ENCODE results near the gene MGAT5.

The MGAT5 gene

GRCh38 chr2:134337631-134338030 lies 83.8 kb downstream of the MGAT5 start:
- no peak for DNase-seq

- DNase-seq: no peak
These were observed 84.3 kb downstream of the MGAT5 start for GRCh38 chr2:134338208-134338607.

DNA sequence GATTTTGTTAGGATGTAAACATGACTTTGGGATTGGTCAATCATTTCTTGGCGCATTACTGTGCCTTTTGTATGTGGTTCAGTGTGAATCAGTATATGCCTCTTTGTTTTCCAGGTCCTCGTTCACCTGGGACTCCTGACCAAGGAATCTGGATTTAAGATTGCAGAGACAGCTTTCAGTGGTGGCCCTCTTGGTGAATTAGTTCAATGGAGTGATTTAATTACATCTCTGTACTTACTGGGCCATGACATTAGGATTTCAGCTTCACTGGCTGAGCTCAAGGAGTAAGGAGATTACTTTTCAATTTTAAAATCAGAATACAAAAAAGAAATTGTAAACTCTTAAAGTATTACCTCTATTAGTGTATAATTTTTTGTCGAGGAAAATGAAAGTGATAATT lies 87.6 kb downstream of the MGAT5 start:
- DNase-seq: peak in 1 of 2 experiments; percentile 6

GRCh38 chr2:134344954-134345697 lies 91.3 kb downstream of the MGAT5 start:
- no peak for DNase-seq

- no peak for DNase-seq
These were observed 92.3 kb downstream of the MGAT5 start for GRCh38 chr2:134346141-134346540.

DNA sequence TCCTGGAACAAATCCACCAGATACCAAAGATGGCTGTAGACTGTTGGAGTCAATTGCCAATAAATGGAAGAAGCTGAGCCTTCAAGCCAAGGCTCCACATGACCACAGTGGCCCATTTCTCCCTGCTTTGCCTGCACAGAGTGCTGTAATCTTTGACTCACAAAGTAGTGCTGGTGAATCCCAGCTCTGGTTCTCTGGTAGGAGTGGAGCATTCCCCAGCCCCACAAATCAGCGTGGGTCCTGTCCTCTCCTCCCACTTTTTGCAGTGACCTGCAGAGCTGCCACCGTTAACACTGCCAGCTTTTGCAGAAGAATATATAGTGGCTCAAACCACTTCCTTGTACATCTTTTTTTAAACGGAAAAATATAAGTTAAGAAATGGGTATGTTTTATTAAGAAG lies 93.9 kb downstream of the MGAT5 start:
- no peak for DNase-seq

DNA sequence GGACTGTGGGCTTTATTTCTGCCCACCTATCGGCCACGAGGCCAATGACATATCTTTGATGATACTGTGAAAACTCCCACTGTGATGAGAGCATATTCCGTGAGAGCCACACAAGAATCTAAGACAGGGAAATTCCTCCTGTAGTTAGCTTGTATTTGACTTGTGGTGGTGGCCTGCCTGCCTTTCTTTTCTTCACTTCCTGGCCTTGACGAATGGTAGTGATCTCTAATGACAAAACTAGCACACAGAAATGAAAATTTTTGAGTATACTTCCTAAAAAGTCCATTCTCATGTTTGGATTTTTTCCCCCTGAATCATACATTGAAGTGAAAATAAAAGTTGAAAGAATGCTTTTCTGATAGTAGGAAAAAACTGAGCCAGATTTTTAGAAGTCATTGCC lies 94.4 kb downstream of the MGAT5 start:
- DNase-seq: no peak

- no peak for DNase-seq
These were observed 94.9 kb downstream of the MGAT5 start for GRCh38 chr2:134348760-134349159.

DNA sequence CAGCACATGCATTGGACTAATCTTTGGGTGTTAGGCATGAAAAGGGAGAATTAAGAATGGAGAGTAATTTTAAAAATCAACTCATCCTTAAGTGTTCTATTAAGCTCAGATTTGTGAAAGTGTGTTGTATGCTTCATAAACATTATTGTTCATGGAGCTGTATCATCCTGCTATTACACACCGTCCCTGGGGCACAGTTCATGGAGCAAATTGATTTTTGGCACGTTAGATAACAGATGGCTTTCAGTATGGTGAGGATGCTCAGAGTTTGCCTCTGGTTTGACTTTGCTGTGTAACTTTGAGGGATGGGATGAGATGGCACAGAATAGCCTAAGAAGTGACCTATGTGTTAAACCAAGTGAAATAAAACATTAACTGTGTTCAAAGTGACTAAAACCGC lies 97.1 kb downstream of the MGAT5 start:
- DNase-seq: no peak

- DNase-seq: no peak
These were observed 98.0 kb downstream of the MGAT5 start for GRCh38 chr2:134351899-134352298.

GRCh38 chr2:134352844-134353243 lies 99.0 kb downstream of the MGAT5 start:
- no peak for DNase-seq

- no peak for DNase-seq
These were observed 100.7 kb downstream of the MGAT5 start for GRCh38 chr2:134354611-134355010.

- DNase-seq: no peak
These were observed 103.9 kb downstream of the MGAT5 start for GRCh38 chr2:134357814-134358213.

- peak; percentile 77 to 94 for DNase-seq
These were observed 105.7 kb downstream of the MGAT5 start for GRCh38 chr2:134359367-134360081.

GRCh38 chr2:134360745-134361487 lies 107.0 kb downstream of the MGAT5 start:
- peak in 1 of 2 experiments; percentile 66 for DNase-seq

DNA sequence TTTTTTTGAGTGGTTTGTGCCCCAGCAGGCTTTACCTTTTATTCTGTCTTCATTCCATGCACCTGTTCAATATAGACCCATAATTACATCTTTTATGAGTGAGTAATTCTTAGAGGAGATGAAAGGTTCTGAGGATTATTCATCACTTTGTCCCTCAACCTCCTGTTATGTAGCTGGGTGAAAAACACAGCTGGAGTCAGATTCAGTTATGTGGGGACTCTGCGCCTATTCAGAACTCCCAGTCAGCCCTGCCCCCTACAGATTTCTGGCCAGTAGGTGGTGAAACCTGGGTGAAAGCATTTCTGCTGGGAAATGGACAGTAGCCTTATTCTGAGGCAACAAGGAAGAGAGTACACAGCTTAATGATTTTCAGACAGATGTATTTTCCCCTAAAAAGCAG lies 107.8 kb downstream of the MGAT5 start:
- peak in 1 of 2 experiments; percentile 18 for DNase-seq

DNA sequence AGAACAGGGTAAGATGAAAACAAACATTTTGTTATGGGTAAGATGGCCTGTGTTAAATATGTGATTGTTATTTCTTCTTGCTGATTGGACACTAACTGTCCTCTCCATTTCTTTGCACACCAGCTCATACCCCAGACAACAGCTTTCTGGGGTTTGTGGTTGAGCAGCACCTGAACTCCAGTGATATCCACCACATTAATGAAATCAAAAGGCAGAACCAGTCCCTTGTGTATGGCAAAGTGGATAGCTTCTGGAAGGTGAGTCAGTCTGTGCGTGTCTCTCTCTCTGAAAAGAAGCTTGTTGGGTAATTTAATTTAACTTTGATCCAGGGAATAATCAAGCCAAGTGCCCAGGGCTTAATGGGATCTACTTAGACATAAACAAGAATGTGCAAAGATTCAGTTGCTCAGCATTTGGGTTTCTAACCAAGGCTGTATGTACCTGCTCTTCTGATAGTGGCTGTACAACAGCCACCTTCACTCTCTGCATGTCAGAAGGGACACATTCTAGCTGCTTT lies 108.3 kb downstream of the MGAT5 start:
- DNase-seq: no peak

- no peak for DNase-seq
These were observed 108.9 kb downstream of the MGAT5 start for GRCh38 chr2:134362740-134363139.

DNA sequence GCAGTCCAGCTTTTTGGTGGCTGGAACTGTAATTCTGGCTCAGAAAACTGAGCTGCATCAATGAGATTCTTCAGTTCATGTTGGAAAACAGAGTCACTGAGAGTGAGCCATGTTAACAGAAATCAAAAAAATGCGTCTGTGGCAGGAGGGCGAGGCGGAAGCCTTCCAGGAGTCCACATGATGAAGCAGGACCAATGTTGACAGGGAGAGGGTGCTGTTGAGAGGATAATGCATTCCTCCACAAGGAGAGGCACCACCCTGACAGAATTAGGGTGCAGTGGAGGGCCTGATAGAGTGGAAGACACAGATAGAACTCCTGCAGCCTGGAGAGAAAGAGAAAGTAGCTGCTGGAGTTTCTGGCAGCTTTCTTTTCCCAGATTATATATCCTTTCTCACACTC lies 111.5 kb downstream of the MGAT5 start:
- DNase-seq: no peak

- no peak for DNase-seq
These were observed 112.5 kb downstream of the MGAT5 start for GRCh38 chr2:134366359-134366758.

DNA sequence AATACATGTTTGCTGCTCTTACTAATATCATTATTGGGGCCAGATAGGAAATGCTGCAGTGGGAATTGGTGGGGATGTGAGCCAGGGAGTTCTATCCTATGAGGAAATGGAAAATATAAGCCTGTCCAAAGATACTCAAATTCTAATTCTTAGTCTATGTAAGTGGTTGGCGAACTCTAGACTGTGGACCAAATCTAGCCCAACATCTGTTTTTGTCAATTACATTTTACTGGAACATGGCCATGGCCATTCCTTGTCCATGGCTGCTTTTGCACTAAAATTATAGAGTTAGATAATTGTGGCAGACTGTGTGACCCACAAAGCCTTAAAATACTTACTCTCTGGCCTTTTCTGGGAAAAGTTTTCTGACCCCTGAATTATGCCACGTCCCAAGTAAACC lies 113.3 kb downstream of the MGAT5 start:
- DNase-seq: no peak

- DNase-seq: peak in 1 of 2 experiments; percentile 38
These were observed 114.3 kb downstream of the MGAT5 start for GRCh38 chr2:134368009-134368817.
